ENCODE results near the gene PARP15.

- TF ChIP-seq YY1 (IDR thresholded peaks at IDR 0.05; ENCODE audit: insufficient read depth, insufficient read length) (no peak), ZNF274 (IDR thresholded peaks at IDR 0.05; ENCODE audit: low read depth, low read length) (no peak), SUZ12 (IDR thresholded peaks at IDR 0.05; ENCODE audit: extremely low read depth, insufficient read depth, insufficient read length) (no peak)
Observed at GRCh38 chr3:122660297-122660974, 83.0 kb downstream of the PARP15 start.

All from NT2/D1 (cell line).